ENCODE measurements around the gene VWC2L. TPM values are rescaled to one million over a fixed set of nuclear protein-coding genes. Genes with fewer than 3 reads are reported as not detected.

Gene VWC2L
- total and polyA plus RNA-seq, 2 experiments from 2014 or later = 0.10 TPM; not detected in 1

DNA sequence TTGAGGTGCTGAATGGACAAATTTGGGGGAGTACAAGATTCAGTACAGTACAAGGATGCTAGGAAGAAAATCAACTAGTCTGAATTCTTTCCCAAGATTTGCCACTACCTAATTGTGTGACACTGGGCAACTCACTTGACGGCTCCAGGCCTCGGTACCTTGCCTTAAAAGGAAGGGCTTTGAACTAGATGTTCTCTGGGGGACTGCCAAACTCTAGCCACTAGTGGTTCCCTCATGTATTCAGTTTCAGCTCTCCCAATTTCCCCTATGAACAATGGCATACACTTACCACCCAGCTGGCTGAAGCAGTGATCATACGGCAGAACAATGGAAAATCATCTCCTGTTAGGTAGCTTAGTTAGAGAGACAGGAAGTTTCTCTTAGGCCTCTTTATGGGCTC lies 73.4 kb downstream of the VWC2L start:
- TF ChIP-seq CTCF (IDR thresholded peaks at IDR 0.05; ENCODE audit: poor library complexity) (no peak), EZH2phosphoT487 (IDR thresholded peaks at IDR 0.05; ENCODE audit: low read depth, severe bottlenecking, unreplicated experiment) (no peak), EZH2 (IDR thresholded peaks at IDR 0.05; ENCODE audit: borderline replicate concordance) (no peak)
- no peaks in the 10 kb centered on the region for H3K27me3 ChIP-seq
- no peaks in the 10 kb centered on the region for H4K20me1 ChIP-seq (ENCODE audit: insufficient read depth, poor library complexity, severe bottlenecking)
- H3K9me3 ChIP-seq (ENCODE audit: low read depth) = no peaks in the 10 kb centered on the region
- no peaks in the 10 kb centered on the region for H3K9me2 ChIP-seq (replicated peaks; ENCODE audit: insufficient read depth)
- no peaks in the 10 kb centered on the region for H3K4me1 ChIP-seq (ENCODE audit: insufficient read depth)
- no peak for DNase-seq (ENCODE audit: low spot score)
- no peaks in the 10 kb centered on the region for H3K36me3 ChIP-seq (replicated peaks; ENCODE audit: insufficient read depth, low read depth)
- H3K4me2 ChIP-seq = no peak overlapping the region
- no peak overlapping the region for H3K4me3 ChIP-seq
- WGBS (ENCODE audit: low lambda C conversion rate, missing lambda C conversion rate) = 94% methylated on average over 3 of the region's 3 CpGs
- H2AFZ ChIP-seq = no peak overlapping the region
- no peak overlapping the region for H3K27ac ChIP-seq
- H3K79me2 ChIP-seq = no peaks in the 10 kb centered on the region

- Histone ChIP-seq H3K9me3 (ENCODE audit: low read depth) (no peaks in the 10 kb centered on the region), H3K4me2 (no peak overlapping the region), H3K27ac (no peak overlapping the region), H4K20me1 (ENCODE audit: insufficient read depth, poor library complexity, severe bottlenecking) (no peaks in the 10 kb centered on the region), H3K27me3 (no peaks in the 10 kb centered on the region), H3K4me1 (ENCODE audit: insufficient read depth) (no peaks in the 10 kb centered on the region), H3K9me2 (replicated peaks; ENCODE audit: insufficient read depth) (no peaks in the 10 kb centered on the region), H3K4me3 (no peak overlapping the region), H3K36me3 (replicated peaks; ENCODE audit: insufficient read depth, low read depth) (no peaks in the 10 kb centered on the region), H3K79me2 (no peaks in the 10 kb centered on the region), H2AFZ (no peak overlapping the region)
- 92% methylated on average over 2 of the region's 2 CpGs for WGBS (ENCODE audit: low lambda C conversion rate, missing lambda C conversion rate)
- DNase-seq (ENCODE audit: low spot score) = no peak
- no peak for TF ChIP-seq EZH2 (IDR thresholded peaks at IDR 0.05; ENCODE audit: borderline replicate concordance)
- no peak for TF ChIP-seq CTCF (IDR thresholded peaks at IDR 0.05; ENCODE audit: poor library complexity)
- no peak for TF ChIP-seq EZH2phosphoT487 (IDR thresholded peaks at IDR 0.05; ENCODE audit: low read depth, severe bottlenecking, unreplicated experiment)
Observed at GRCh38 chr2:214484701-214485100, 73.8 kb downstream of the VWC2L start.

GRCh38 chr2:214489181-214489580 lies 78.3 kb downstream of the VWC2L start:
- Histone ChIP-seq H2AFZ (no peak overlapping the region), H3K79me2 (no peaks in the 10 kb centered on the region), H3K4me3 (no peak overlapping the region), H3K9me2 (replicated peaks; ENCODE audit: insufficient read depth) (no peaks in the 10 kb centered on the region), H3K36me3 (replicated peaks; ENCODE audit: insufficient read depth, low read depth) (no peaks in the 10 kb centered on the region), H3K4me2 (no peak overlapping the region), H3K9me3 (ENCODE audit: low read depth) (no peaks in the 10 kb centered on the region), H4K20me1 (ENCODE audit: insufficient read depth, poor library complexity, severe bottlenecking) (no peaks in the 10 kb centered on the region), H3K27ac (no peak overlapping the region), H3K27me3 (no peaks in the 10 kb centered on the region), H3K4me1 (ENCODE audit: insufficient read depth) (no peaks in the 10 kb centered on the region)
- 63% methylated on average over 2 of the region's 2 CpGs for WGBS (ENCODE audit: low lambda C conversion rate, missing lambda C conversion rate)
- no peak for TF ChIP-seq EZH2 (IDR thresholded peaks at IDR 0.05; ENCODE audit: borderline replicate concordance)
- TF ChIP-seq CTCF (IDR thresholded peaks at IDR 0.05; ENCODE audit: poor library complexity) = no peak
- TF ChIP-seq EZH2phosphoT487 (IDR thresholded peaks at IDR 0.05; ENCODE audit: low read depth, severe bottlenecking, unreplicated experiment) = no peak
- no peak for DNase-seq (ENCODE audit: low spot score)

DNA sequence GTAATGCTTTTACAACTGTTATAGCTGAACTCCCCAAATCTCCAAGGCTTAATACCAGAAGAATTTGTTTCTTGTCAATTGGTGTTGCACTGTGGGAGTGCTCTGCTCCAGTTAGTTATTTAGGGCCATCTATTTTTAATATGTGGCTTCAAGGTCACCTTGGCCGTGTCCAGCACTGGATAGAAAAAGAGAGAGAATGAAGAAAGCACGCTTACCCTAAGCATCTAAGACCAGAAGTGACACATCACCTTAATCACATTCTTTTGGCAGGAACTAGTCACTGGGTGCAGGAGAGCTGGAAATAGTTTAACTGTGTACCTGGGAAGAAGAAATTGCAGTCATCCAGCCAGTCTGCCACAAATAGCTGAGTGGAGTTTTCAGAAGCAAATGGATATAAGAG lies 78.8 kb downstream of the VWC2L start:
- Histone ChIP-seq H4K20me1 (ENCODE audit: insufficient read depth, poor library complexity, severe bottlenecking) (no peaks in the 10 kb centered on the region), H3K4me1 (ENCODE audit: insufficient read depth) (no peaks in the 10 kb centered on the region), H3K4me2 (no peak overlapping the region), H3K27ac (no peak overlapping the region), H3K36me3 (replicated peaks; ENCODE audit: insufficient read depth, low read depth) (no peaks in the 10 kb centered on the region), H3K9me3 (ENCODE audit: low read depth) (no peaks in the 10 kb centered on the region), H3K4me3 (no peak overlapping the region), H2AFZ (no peak overlapping the region), H3K79me2 (no peaks in the 10 kb centered on the region), H3K27me3 (no peaks in the 10 kb centered on the region), H3K9me2 (replicated peaks; ENCODE audit: insufficient read depth) (no peaks in the 10 kb centered on the region)
- no peak for TF ChIP-seq EZH2 (IDR thresholded peaks at IDR 0.05; ENCODE audit: borderline replicate concordance)
- no peak for DNase-seq (ENCODE audit: low spot score)
- WGBS (ENCODE audit: low lambda C conversion rate, missing lambda C conversion rate) = 85% methylated on average over 2 of the region's 2 CpGs

Data from hepatocyte (in vitro differentiated cells).